DMS79 treated with DMSO at 0.1 percent for 48 hours (cell line): Measurements from ENCODE around the gene DNMT1.

Experiments
- DNase-seq: peaks from one replicate; lab custom pipeline; 2025; lab: John Stamatoyannopoulos, UW

Gene DNMT1

DNA sequence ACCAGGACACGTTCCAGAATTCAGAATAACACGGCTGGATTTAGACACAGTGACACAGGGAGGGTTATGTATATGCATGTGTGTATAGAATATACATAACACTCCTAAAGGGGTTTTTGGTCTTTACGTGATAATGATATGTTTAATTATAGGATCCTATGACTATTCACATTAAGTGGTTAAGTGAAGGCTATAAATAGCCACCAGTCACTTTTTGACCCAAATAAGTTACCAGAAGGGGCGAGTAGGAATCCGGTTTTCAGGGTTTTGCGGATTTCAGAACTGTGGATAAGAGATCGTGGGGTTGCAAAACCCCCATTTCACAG lies 99.2 kb downstream of the DNMT1 start:
- DNase-seq, result no peak

DNA sequence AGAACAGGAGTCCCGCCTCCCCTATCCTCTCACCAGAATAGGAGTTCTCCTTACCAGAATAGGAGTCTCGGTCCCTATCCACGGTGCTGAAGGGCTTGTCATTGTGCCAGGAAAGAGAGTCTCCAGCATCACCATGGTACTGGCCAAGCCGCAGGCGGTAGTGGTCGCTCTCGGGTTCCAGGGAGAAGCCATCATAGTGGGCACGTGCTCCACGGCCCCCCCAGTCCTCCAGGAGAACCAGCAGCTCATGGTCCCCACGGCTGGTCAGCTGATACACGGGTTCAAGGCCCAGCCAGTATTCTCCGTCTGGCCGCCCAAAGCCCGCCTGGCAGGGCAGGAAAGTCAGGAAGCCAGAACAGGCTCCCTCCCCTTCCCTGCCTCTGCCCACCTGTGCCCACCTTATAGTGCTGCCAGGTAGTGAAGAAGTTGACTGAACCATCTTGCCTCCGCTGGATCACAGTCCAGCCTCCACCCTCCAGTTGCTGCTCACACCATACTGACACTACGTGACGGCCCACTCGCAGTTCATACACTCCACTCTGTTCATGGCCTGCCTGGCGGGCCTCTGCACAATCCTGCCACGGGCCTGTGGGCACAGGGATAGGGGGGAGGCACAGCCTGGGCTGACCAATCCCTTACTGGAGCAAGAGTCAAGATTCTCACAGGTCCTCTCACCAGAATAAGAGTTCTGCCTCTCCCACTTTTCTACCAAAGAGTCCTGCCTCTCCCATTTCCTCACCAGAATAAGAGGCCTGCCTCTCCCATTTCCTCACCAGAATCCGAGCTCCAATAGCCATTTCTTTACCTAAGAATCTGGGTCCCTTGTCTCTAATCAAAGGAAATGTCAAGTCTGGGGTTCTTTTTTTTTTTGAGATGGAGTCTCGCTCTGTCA lies 101.2 kb downstream of the DNMT1 start:
- DNase-seq, result no peak

DNA sequence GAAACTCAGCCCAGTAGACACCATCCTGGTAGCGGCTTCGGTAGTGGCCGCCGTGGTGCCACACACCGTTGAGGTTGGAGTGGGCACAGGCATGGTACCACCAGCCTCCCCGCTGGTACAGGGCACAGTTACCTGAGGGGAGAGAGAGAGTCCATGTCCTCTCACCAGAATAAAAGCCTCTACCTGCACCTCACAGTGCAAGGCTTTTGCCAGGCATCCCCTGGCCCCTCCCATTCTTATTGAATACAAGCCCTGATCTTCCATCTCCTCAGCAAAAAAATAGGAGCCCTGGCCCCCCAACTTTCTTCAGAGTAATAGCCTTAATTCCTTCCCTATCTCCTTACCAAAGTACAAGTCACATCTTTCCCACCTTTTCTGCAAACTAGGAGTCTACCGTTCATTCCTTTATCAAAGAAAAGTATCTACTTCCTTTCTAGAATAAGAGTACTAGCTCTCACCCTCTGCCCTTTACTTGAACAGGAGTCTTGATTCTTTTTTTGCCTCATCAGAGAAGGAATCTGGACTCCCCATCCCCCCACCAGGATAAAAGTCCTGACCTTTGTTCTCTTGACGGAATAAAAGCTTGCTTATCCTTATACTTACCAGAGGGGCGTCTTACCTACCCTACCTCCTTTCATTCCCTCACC lies 102.0 kb downstream of the DNMT1 start:
- DNase-seq, result no peak

DNA sequence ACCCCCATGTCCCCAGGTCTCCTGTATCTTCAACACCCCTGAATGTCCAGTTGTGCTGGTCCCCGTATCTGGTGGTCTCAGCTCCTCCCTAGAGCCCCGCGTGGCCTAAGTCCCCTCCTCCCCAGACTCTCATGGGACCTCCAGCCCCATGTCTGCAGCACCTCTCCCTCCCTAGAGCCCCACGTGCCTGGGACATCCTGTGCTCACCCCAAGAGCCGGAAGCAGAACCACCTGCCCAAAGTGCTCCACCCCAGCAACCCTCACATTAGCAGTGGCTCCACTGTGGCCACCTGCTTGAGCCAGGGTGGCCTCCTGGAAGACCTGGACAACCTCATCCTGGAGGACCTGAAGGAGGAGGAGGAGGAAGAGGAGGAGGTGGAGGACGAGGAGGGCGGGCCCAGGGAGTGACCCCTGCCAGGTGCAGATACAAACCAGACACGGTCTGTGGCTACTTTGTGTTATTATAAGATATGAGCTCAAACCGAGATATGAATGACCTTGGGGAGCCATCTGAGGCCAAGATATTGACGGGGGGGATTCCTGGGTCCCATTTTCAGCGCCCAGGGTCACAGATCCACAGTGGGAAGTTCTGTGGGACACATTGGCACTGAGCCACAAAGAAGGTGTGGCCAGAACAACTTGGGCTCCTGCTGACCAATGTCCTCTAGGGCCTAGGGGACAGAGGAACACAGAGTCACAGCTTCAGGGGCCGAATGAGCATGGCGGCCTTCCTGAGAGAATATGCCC lies 102.7 kb downstream of the DNMT1 start:
- DNase-seq, result no peak

DNA sequence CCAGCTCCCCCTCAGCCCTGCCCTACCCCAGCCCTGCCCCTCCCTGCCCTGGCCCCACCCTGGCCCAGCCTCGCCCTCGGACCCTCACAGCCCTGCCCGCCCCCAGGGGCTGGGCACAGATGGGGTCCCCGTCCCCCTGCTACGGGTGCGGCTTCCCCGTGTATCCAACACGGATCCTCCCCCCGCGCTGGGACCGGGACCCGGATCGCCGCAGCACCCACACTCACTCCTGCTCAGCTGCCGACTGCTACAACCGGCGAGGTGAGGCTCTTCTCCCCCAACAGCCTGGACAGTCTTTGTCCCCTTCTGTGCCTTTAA lies 103.4 kb downstream of the DNMT1 start:
- DNase-seq, result no peak

DNA sequence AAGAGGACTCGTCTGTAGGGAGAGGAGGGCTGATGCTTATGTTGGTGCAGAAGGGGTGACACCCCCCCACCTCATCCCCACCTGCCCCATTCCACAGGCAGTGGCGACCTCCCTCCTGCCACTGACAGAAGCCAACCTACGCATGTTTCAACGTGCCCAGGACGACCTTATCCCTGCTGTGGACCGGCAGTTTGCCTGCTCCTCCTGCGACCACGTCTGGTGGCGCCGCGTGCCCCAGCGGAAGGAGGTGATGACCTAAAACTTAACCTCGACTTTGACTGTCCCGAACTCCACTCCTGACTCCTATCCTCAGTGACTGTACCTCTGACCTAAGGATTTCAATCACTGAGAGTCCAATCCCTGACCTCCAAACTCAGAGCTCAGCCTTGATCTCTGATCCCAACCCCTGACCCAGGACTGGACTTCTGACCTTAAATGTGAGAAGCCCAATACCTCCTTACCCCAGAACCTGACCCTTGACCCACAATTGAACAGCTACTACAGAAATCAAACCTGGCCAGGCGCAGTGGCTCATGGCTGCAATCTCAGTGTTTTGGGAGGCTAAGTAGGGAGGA lies 104.9 kb downstream of the DNMT1 start:
- no peak for DNase-seq

DNA sequence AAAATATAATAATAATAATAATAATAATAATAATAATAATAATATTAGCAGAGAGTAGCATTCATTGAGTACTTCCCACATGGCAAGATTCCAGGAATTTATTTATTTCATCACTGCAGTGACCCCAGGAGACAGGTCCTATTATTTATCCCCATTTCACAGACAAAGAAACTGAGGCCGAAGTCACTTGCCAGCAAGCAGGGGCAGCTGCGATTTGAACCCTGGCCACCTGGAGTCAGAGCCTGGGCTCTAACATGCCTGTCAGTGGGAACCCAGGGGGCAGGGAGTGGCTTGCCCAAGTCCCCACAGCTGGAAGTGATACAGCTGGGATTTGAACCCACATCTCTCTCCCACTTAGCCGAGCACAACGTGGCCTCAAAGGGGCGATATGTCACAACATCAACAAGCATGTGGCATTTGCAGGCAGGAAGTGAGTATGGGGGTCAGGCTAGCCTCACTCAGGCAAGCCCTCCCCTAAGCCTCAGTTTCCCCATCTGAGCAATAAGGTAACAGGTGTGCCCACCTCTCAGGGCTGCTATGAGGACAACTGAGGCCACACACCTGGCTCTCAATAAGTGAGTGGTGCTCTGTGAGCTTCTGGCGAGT lies 105.7 kb downstream of the DNMT1 start:
- no peak for DNase-seq

DNA sequence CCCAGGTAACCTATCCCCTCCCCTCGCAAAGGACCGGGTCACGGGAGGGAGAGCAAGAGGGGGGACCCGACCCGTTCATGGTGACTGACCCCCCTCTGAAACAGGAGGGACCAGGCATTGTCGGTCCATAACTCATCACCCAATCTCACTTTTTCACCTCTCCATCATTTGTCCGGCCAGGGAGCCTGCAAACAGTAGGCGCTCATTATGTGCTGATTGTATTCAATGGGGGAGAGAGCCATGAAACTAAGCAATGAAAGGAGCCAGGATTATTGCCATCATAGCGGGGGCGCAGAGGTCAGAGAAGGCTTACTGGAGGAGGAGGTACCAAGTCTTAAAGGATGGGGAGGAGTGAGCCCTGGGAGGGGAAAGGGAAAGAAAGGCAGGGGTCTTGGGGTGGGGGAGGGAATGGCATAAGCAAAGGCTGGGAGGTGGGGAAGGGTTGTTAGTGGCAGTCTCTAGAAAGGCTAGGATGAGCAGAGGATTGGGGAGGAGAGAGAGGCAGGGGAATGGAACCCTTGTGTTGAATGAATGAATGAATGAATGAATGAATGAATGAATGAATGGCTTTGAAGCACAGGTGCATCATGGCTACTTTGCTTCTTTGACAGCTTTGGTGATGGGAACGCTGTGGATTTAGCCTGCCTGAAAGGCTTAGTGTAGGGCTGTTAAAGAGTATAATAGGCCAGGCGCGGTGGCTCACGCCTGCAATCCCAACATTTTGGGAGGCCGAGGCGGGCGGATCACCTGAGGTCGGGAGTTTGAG lies 107.3 kb downstream of the DNMT1 start:
- no peak for DNase-seq

DNA sequence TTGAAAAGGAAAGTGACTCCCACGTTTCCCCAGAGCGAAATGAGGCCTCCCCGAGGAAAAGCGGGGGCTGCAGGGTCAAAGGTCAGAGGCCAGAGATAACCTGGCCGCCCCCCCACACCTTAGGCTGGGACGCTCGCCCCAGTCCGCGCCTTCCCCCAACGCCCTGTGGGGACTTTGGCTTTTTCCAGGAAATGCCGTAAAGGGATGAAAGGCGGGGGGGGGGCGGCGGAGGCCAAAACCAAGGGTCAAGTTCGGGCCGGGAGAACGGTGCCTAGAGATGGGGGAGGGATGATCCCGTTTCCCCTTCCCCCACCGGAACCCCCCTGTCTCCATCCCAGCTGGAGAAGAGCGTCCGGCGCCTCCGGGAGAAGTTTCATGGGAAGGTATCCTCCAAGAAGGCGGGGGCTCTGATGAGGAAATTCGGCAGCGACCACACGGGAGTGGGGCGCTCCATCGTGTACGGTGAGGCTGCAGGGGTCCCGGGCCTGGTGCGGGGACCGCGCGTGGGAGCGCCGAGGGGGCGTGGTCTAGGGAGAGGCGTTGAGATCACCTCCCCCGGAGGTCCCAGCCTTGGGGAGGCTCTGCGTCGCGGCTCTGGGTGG lies 108.1 kb downstream of the DNMT1 start:
- DNase-seq, result no peak

DNA sequence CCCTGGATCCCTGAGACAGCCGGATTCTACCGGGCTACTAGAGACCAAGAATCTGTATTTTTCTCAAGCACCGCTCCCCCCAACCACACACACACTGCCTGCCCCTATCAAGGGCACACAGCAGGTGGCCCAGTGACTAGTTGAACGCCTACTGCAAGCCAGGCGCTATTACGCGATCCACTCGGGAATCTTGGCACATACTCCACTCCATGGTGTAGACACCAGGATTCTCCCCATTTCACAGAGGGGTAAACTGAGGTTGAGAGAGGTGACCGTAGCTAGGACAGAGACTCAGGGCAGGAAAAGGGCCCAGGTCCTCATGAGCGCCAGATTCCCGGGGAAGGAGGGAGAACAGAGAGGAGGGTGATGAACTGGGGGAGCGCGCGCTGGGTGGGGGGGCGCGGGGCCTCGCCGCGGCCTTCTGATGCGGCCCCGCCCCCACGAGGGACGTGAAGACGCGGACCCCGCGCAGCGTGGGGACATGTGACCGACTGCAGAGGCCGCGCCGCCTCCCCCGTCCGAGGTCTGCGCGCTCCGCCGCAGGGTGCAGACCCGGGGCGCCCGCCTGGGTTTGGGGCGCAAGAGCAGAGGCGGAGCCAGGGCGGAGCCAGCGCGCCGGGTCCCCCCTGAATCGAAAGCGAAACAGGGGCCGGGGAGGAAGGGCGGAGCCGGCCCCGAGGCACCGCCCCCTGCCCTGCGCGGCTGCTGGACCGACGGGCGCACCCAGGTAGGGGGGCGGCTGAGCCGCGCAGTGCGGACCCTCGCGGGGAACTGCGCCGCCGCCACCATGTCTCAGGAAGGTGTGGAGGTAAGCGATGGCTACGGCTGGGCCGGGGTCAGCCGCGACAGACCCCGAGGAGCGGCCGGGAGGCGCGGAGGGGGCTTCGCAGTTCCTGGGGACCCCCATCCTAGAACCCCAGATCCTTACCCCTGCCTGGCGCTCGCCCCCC lies 108.8 kb downstream of the DNMT1 start, which contains the start of gene SHFL:
SHFL (plus strand) TSS at position 677 of the 950 bp plus-strand sequence; CDS start at position 788, 111 bp downstream.
- peak; percentile 63 for DNase-seq

DNA sequence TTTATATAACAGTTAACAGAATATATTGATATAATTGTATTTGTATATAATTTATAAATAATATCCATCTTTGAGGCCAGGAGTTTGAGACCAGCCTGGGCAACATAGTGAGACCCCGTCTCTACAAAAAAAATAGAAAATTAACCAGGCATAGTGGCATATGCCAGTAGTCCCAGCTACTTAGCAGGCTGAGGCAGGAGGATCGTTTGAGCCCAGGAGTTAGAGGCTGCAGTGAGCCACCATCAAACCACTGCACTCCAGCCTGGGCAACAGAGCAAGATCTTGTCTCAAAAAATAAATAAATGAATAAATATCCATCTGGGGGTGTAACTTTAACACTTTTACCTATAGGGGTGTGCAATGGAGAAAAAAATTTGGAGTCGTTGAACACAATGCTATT lies 110.0 kb downstream of the DNMT1 start:
- no peak for DNase-seq

DNA sequence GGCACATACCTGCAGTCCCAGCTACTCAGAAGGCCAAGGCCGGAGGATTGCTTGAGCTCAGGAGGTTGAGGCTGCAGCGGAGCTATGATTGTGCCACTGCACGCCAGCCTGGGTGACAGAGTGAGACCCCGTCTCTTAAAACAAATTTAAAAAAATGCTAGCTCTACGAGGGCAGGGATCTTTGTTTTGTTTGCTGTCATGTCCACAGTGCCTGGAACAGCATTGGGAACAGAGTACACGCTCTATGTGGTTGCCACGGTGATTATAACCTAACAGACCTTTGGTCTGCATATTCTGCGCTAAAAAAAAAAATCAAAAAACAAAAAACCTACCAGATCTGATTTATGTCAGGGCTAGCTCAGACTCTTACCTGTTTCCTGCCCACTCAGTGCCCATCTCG lies 110.8 kb downstream of the DNMT1 start:
- no peak for DNase-seq
